GM10266 (cell line): ENCODE data around the gene CREB5.

Experiments used
- DNase-seq: peaks from one replicate; pipeline ENCODE4 v3.0.0; 2012; ENCODE audit errors: extremely low spot score
- CTCF ChIP-seq: IDR thresholded peaks from 2 replicates; pipeline ENCODE4 v1.5.1; 2012; ENCODE audit warnings: mild to moderate bottlenecking, low read depth; ENCODE audit not compliant: control insufficient read depth, insufficient read depth; ENCODE audit errors: missing control alignments

The CREB5 gene

GRCh38 chr7:28425496-28425895 lies 13.2 kb downstream of the CREB5 start:
- TF ChIP-seq CTCF = no peak
- no peak for DNase-seq

GRCh38 chr7:28427236-28427635 lies 14.9 kb downstream of the CREB5 start:
- TF ChIP-seq CTCF = no peak
- no peak for DNase-seq

- TF ChIP-seq CTCF = no peak
These were observed 18.3 kb downstream of the CREB5 start for GRCh38 chr7:28430616-28431015.

GRCh38 chr7:28432105-28432504 lies 19.8 kb downstream of the CREB5 start:
- DNase-seq = no peak
- TF ChIP-seq CTCF = no peak

More at GRCh38 chr7:28430616-28431015, 18.3 kb downstream of the CREB5 start:
- DNase-seq = no peak

GRCh38 chr7:28433039-28433438 lies 20.7 kb downstream of the CREB5 start:
- no peak for DNase-seq
- TF ChIP-seq CTCF = no peak

GRCh38 chr7:28433699-28434219 lies 21.4 kb downstream of the CREB5 start:
- DNase-seq = no peak
- no peak for TF ChIP-seq CTCF

- DNase-seq = no peak
- no peak for TF ChIP-seq CTCF
These were observed 22.2 kb downstream of the CREB5 start for GRCh38 chr7:28434510-28434909.
